ENCODE results near the gene EPHA4.

EPHA4 gene

GRCh38 chr2:221610255-221610654, 38.2 kb upstream of the EPHA4 start:
- H3K27ac ChIP-seq: peak overlapping the region; percentile 54
- TF ChIP-seq ZFX (IDR thresholded peaks at IDR 0.05; ENCODE audit: borderline replicate concordance) (no peak), CTCF (IDR thresholded peaks at IDR 0.05) (no peak)

- H3K27ac ChIP-seq: no peak overlapping the region
- no peak for TF ChIP-seq ZFX (IDR thresholded peaks at IDR 0.05; ENCODE audit: borderline replicate concordance)
- no peak for TF ChIP-seq CTCF (IDR thresholded peaks at IDR 0.05)
Observed at GRCh38 chr2:221608442-221608841, 36.3 kb upstream of the EPHA4 start.

- H3K27ac ChIP-seq: no peak overlapping the region
- TF ChIP-seq CTCF (IDR thresholded peaks at IDR 0.05): no peak
- TF ChIP-seq ZFX (IDR thresholded peaks at IDR 0.05; ENCODE audit: borderline replicate concordance): no peak
Observed at GRCh38 chr2:221606424-221606823, 34.3 kb upstream of the EPHA4 start.

GRCh38 chr2:221605751-221606240, 33.7 kb upstream of the EPHA4 start:
- TF ChIP-seq CTCF (IDR thresholded peaks at IDR 0.05) (no peak), ZFX (IDR thresholded peaks at IDR 0.05; ENCODE audit: borderline replicate concordance) (no peak)
- no peak overlapping the region for H3K27ac ChIP-seq

- no peak overlapping the region for H3K27ac ChIP-seq
- TF ChIP-seq ZFX (IDR thresholded peaks at IDR 0.05; ENCODE audit: borderline replicate concordance) (no peak), CTCF (IDR thresholded peaks at IDR 0.05) (no peak)
Observed at GRCh38 chr2:221602938-221603337, 30.8 kb upstream of the EPHA4 start.

GRCh38 chr2:221601376-221601775, 29.3 kb upstream of the EPHA4 start:
- no peak overlapping the region for H3K27ac ChIP-seq
- TF ChIP-seq CTCF (IDR thresholded peaks at IDR 0.05) (no peak), ZFX (IDR thresholded peaks at IDR 0.05; ENCODE audit: borderline replicate concordance) (no peak)

- TF ChIP-seq CTCF (IDR thresholded peaks at IDR 0.05) (no peak), ZFX (IDR thresholded peaks at IDR 0.05; ENCODE audit: borderline replicate concordance) (no peak)
- no peak overlapping the region for H3K27ac ChIP-seq
Observed at GRCh38 chr2:221600388-221600787, 28.3 kb upstream of the EPHA4 start.

All from 22Rv1 (cell line).